AG09309 (cell line): ENCODE results near the gene GRIK3.

Experiments used
- DNase-seq: peaks from one replicate; pipeline ENCODE4 v3.0.0-alpha.2; 2010; ENCODE audit warnings: low read depth
- H3K4me3 ChIP-seq: 2 replicates; pipeline ENCODE4 v1.5.1; 2011; ENCODE audit warnings: mild to moderate bottlenecking, low read depth, low read length, moderate library complexity; ENCODE audit not compliant: control insufficient read depth
- TF ChIP-seq, protein P1 (sequence below): IDR thresholded peaks from 2 replicates; pipeline ENCODE4 v1.5.1; 2011; ENCODE audit warnings: mild to moderate bottlenecking, low read depth, low read length, inconsistent platforms; ENCODE audit not compliant: insufficient read depth, control insufficient read depth; ENCODE audit errors: missing control alignments

GRIK3 gene

DNA sequence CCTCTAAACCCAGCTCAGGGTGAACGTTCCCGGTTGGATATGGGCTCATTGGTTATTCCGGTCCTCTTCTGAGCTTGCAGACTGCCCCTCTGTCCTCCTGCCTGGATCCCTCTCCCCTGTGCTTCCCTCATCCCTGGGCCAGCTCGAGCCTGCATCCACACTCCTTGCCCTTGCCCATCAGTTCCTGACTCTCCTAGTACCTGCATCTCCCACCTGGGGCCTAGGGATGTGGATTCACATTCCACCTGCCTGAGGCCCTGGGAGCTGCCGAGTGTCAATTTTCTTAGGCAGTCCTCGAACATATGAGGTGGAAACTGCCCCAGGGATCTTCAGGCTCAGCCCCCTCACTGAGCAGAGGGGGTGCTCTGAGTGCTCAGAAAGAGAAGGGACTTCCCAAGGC lies 252.2 kb downstream of the GRIK3 start:
- DNase-seq, result no peak
- TF ChIP-seq, protein P1, sequence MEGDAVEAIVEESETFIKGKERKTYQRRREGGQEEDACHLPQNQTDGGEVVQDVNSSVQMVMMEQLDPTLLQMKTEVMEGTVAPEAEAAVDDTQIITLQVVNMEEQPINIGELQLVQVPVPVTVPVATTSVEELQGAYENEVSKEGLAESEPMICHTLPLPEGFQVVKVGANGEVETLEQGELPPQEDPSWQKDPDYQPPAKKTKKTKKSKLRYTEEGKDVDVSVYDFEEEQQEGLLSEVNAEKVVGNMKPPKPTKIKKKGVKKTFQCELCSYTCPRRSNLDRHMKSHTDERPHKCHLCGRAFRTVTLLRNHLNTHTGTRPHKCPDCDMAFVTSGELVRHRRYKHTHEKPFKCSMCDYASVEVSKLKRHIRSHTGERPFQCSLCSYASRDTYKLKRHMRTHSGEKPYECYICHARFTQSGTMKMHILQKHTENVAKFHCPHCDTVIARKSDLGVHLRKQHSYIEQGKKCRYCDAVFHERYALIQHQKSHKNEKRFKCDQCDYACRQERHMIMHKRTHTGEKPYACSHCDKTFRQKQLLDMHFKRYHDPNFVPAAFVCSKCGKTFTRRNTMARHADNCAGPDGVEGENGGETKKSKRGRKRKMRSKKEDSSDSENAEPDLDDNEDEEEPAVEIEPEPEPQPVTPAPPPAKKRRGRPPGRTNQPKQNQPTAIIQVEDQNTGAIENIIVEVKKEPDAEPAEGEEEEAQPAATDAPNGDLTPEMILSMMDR, result no peak
- H3K4me3 ChIP-seq, result no peak overlapping the region

DNA sequence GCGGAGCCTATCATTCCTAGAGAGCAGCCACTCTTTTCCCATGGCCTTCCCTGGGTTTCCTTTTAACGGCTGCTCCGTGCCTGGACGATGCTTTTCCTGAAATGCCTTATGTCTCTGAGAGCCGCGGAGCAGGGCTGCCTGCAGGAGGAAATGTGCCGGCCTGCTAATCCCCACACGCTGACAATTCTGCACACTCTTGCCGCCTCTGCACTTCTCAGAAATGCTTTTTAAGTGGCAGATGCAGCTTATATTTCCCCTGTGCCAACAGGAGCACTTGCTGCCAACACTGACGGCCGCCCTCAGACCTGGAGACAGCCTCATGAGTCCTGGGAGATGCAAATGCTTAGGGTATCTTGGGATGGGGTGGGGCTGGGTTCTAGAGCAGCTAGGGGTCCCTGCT lies 253.2 kb downstream of the GRIK3 start:
- no peak overlapping the region for H3K4me3 ChIP-seq
- TF ChIP-seq, protein P1, result no peak
- DNase-seq, result no peak

DNA sequence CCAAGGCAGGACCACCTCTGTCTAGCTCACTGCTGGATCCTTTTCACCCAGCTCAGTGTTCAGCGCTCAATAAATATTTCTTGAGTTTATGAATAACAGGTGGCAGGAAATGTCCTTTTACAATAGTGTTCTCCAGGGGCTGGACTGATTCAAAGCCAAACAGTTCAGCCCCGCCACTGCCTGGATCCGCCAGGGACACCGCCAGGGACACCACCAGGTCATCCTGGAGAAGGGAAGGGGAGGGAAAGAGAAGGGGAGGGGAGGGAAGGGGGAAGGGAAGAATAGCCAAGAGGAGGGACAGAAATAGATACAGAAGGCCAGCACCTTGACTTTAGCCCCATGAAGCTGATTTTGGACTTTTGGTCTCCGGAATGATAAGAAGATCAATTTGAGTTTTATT lies 255.6 kb downstream of the GRIK3 start:
- H3K4me3 ChIP-seq, result no peak overlapping the region
- TF ChIP-seq, protein P1, result no peak
- no peak for DNase-seq

DNA sequence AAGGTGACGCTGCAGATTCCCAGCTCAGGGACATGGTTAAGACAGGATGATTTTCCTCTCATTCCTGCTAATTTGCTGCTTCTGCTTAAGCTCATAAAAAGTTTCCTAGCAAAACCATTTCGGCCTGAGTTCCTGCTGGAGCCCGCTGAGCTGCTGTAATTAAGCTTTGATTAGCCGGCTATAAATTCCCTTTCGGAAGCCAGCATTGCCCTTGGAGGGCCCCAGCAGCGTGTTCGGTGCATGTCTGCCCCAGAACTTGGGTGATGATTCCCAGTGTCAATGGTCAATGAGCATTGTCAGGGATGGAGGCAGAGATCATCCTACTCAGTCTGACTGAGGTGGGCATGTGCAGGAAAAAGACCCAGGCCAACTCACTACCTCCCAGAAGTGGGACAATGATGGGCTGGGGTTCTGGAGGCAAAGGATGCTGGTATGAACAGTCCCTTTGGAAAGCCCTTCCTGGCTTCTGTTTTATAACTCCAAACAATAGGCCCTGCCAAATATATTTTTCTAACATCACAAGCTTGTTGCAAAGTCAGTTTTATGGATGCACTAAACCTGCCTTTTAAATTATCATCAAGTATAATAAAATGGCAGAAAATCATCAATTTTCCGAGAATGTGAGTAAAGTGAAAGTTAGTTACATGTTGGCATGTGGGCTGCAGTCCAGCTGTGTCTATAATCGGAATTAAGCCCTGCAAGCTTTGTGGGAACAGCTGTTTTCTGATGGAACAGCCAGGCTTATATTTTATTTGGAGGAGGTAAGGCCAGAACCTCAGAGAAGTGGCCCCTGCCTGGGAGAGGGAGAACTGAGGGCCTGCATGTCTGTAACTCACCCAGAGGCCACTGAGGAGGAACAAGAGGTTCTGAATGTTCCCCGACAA lies 257.1 kb downstream of the GRIK3 start:
- TF ChIP-seq, protein P1, result no peak
- DNase-seq, result no peak
- H3K4me3 ChIP-seq, result no peak overlapping the region

DNA sequence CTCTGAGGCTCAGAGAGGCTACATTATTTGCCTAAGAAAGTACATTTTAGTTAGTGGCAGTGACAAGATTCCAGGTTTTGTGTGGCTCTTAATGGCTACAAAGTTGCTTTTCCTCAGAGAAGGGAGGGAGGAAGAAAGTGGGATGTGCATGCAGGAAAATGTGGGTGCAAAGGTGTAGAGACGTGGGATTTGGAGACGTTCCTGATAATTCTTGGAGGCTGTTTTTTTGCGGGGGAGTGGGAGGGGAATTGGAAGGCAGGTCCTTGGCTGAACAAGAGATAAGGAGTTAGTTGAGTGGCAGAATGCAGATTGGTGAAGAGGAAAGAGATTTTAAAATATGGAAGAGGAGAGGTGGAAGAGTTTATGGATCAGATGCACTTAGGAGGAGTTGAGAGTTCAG lies 258.1 kb downstream of the GRIK3 start:
- TF ChIP-seq, protein P1, result no peak
- no peak overlapping the region for H3K4me3 ChIP-seq
- DNase-seq, result no peak

DNA sequence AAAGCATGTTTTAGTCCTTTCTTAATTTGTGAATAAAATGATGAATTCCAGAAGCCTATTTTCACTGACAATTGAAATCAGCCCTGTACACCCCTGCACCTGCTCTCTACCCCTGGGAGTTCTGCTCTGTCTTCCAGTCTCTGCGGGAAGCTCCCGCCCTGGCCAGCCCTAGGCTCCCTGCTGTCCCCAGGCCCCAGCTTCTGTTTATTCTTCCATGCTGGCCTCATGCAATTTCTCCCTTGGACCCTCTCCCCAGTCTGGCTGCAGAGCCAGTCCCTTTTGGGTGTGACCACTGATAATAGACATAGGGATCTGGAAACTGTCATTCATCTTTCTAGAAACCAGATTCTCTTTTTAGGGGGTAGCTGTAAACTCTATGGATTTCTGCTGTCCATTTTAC lies 258.6 kb downstream of the GRIK3 start:
- TF ChIP-seq, protein P1, result no peak
- DNase-seq, result no peak
- no peak overlapping the region for H3K4me3 ChIP-seq
